HUES48 (cell line): Measurements from ENCODE around the gene POLE3.
A peak's percentile ranks its signal among the peaks of the same experiment; 100 is the strongest.
"Not testable (repeated sequence)": the region's sequence is repeated elsewhere in the genome, so short reads cannot be mapped to it uniquely, and the experiment has no call there.

Source experiments
- H3K27ac ChIP-seq: one replicate; pipeline ENCODE4 v1.7.0; 2013; ENCODE audit warnings: low read depth, low read length, inconsistent platforms
- H3K27me3 ChIP-seq: 2 replicates; pipeline ENCODE4 v1.6.1; 2013; ENCODE audit warnings: mild to moderate bottlenecking, low read length; ENCODE audit not compliant: control insufficient read depth, insufficient read depth
- H3K36me3 ChIP-seq: 2 replicates; pipeline ENCODE4 v1.6.1; 2013; ENCODE audit warnings: low read length; ENCODE audit not compliant: control insufficient read depth, insufficient read depth
- H3K4me1 ChIP-seq: 2 replicates; pipeline ENCODE4 v1.6.1; 2013; ENCODE audit warnings: mild to moderate bottlenecking, low read length; ENCODE audit not compliant: control insufficient read depth, insufficient read depth
- H3K4me3 ChIP-seq: 2 replicates; pipeline ENCODE4 v1.5.1; 2013; ENCODE audit warnings: mild to moderate bottlenecking, low read depth, low read length
- H3K9ac ChIP-seq: 2 replicates; pipeline ENCODE4 v1.6.1; 2013; ENCODE audit warnings: mild to moderate bottlenecking, low read depth, low read length, moderate library complexity
- H3K9me3 ChIP-seq: 2 replicates; pipeline ENCODE4 v1.6.1; 2013; ENCODE audit warnings: low read length; ENCODE audit not compliant: control insufficient read depth, insufficient read depth

The POLE3 gene, protein sequence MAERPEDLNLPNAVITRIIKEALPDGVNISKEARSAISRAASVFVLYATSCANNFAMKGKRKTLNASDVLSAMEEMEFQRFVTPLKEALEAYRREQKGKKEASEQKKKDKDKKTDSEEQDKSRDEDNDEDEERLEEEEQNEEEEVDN

DNA sequence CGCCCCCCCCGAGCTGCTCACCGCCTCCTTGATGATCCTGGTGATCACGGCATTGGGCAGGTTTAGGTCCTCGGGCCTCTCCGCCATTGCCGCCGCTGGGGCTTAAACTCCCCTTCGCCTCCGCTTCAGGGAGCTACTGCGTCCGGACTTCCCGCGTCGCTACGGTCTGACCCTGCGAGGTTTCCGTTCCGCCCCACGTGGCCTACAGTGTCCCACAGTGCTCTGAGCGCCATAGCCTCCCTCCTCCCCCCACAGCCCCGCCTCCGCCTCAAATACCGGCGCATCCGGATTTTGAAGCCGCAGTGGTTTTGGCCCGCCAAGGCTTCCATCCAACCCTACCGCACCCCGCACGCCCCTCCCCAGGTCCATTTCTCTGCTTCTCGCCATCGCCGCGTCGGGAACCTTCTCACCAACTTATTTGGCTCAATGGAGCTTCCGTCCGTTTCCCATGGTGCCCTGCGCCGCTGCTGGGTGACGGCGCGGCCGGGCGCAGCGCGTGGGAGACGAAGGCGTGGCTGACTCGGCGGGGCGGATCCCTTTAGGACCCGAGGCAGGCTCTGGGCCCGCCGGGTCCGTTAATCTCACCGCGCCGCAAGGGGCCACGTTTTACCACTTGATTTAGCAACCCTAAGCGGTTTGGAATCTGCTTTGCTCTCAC, at the start of gene POLE3, which contains the start of gene C9orf43:
TSS of gene POLE3 (minus strand) at position 469 of the 658 bp plus-strand sequence. CDS start at position 87, 382 bp downstream.
TSS of gene C9orf43 (plus strand) at position 541 of the 658 bp plus-strand sequence. CDS start 2,747 bp downstream, outside the sequence.
- peaks cover 20% of the 10 kb centered on the region for H3K36me3 ChIP-seq

DNA sequence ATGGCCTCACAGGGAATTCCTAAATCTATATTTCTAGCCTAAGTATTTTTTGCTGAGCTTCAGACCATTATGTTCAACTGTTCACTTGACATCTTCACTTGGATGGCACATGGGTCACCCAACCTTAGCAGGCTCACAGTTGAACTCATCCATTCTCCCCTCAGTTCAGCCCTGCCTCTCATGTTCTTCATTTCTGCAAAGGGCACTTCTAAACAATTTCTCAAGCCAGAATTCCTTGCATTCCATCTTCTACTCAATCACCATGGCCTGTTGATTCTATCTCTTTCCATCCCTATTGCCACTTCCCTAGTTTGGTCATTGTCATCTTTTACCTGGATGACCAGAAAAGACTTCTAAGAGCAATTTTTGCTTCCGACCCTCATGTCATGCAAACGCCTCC, 45.8 kb upstream of the POLE3 start:
- no peak overlapping the region for H3K4me3 ChIP-seq
- H3K27ac ChIP-seq, result peak overlapping the region; percentile 76
- H3K27me3 ChIP-seq, result no peaks in the 10 kb centered on the region
- peaks cover 19% of the 10 kb centered on the region for H3K4me1 ChIP-seq
- H3K9ac ChIP-seq, result no peak overlapping the region
- no peaks in the 10 kb centered on the region for H3K9me3 ChIP-seq
- no peaks in the 10 kb centered on the region for H3K36me3 ChIP-seq

More for the DNA sequence above, at the start of gene POLE3, which contains the start of gene C9orf43:
- peak within 1 kb of the TSS; percentile 99 for H3K27ac ChIP-seq
- H3K27me3 ChIP-seq, result no peaks in the 10 kb centered on the region
- peak within 1 kb of the TSS; percentile 90 for H3K4me3 ChIP-seq
- H3K9ac ChIP-seq, result peak within 1 kb of the TSS; percentile 94
- H3K4me1 ChIP-seq, result no peaks in the 10 kb centered on the region
- H3K9me3 ChIP-seq, result no peaks in the 10 kb centered on the region

DNA sequence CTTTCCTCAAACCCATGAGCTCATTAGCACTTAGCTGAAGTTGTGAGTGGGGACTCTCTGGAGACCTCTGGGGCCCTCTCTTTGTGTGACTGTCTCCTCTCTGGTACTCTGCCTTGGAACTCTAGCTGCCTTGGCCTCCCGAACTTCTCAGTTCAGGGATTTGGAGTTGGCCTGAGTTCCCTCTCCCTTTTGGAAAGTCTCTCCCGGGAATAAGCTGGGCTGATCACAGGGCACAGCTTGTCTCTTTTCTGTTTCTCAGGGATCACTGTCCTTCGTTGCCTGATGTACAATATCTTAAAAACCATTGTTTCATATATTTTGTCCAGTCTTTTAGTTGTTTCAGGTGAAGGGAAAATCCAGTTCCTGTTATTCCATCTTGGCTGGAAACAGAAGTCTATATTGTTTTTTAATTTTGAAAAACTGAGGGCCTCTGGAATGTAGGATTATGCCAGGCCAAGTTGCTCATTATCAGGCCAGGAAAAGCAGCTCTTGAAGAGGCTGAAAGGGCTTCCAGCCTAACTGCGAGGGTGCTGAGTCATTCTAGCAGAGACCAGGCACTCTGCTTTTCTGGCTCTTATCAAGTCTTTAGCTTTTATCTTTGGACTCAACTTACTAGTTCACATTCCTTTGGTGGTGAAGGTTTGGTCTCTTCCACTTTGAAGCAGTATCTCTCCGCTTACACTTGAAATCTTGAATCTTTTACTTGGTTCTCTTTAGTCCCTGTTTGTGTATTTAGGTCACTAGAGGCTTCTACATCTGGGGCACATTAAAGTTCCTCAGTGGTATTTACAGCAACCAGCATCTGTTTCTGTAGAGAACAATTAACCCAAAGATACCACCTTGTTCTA, 44.7 kb upstream of the POLE3 start:
- no peaks in the 10 kb centered on the region for H3K27me3 ChIP-seq
- H3K4me1 ChIP-seq, result peaks cover 19% of the 10 kb centered on the region
- no peak overlapping the region for H3K4me3 ChIP-seq
- H3K27ac ChIP-seq, result peak overlapping the region; percentile 76
- H3K9me3 ChIP-seq, result no peaks in the 10 kb centered on the region
- no peak overlapping the region for H3K9ac ChIP-seq
- H3K36me3 ChIP-seq, result no peaks in the 10 kb centered on the region

DNA sequence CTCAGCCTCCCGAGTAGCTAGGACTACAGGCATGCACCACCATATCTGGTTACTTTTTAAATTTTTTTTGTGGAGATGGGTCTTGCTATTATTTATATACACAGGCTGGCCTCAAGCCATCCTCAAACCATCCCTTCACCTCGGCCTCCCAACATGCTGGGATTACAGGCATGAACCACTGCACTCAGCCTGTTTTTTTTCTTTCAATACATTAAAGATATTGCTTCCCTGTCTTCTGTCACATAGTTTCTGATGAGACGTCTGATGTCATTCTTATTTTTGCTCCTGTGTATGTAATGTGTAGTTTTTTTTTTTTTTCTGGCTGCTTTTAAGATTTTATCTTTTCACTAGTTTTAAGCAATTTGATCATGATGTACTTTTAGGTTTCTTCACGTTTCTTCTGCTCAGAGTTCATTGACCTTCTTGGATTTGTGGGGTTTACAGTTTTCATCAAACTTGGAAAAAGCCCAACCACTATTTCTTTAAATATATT, 41.7 kb upstream of the POLE3 start:
- Histone ChIP-seq H3K9me3 (no peaks in the 10 kb centered on the region), H3K9ac (no peak overlapping the region), H3K27ac (no peak overlapping the region), H3K36me3 (no peaks in the 10 kb centered on the region), H3K27me3 (no peaks in the 10 kb centered on the region), H3K4me3 (no peak overlapping the region), H3K4me1 (peaks cover 19% of the 10 kb centered on the region)

DNA sequence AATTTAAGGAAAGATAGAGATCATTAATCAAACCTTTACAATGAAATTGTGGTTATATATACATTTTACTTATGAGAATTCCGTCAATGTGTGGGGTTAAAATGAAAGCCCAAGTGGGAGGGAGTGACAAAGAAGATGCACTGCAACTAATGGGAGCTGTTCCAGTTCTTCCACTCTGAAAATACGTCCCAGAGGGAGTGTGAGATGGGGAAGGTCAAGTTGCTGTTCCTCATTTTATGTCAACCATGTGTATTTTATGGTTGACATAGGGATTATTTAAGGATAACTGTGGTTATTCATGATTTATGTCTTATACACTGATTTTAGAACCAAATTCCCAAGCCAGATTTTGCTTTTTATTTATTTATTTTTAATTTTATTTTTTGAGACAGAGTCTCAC, 38.9 kb upstream of the POLE3 start:
- Histone ChIP-seq H3K9me3 (no peaks in the 10 kb centered on the region), H3K4me3 (no peak overlapping the region), H3K9ac (no peak overlapping the region), H3K27me3 (no peaks in the 10 kb centered on the region), H3K4me1 (no peaks in the 10 kb centered on the region), H3K27ac (no peak overlapping the region), H3K36me3 (no peaks in the 10 kb centered on the region)

DNA sequence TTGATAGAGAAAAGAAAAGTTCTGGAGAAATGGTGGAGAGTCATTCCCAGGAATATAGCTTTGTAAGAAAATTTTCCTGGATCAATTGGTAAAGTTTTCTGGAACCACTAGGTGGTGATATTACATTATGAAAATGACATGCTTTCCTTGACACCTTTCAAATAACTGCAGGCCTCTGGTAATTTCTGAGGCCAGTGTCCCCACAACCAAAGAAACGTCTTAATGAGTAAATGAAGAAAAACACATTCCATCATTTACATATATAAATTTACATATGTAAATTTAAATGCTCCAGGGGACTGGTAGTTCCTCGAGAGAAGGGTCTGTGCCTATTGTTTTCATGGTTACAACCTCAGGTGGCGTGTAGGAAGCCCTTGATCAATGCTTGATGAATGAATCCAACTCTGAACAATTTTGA, 35.9 kb upstream of the POLE3 start:
- H3K4me3 ChIP-seq, result no peak overlapping the region

DNA sequence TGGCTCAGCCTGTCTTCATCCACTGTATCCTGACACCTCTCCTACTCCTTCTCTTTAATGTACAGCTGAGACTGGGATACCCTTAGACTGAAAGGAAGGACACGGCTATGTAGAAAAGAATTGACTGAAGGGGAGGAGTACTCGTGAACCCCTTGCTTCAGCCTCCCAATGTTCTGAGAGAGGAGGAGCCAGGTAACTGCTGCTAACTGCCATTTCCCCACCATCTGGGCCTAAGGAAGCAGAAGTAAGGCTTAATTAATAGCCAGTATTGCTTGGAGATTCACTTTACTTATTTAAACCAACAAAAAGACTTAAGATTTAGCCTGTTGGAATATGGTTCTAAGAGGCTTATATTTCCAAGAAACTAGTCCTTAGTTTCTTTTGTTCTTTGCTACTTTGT, 34.3 kb upstream of the POLE3 start:
- Histone ChIP-seq H3K4me1 (no peaks in the 10 kb centered on the region), H3K9me3 (no peaks in the 10 kb centered on the region), H3K27me3 (no peaks in the 10 kb centered on the region), H3K4me3 (no peak overlapping the region), H3K27ac (no peak overlapping the region), H3K36me3 (no peaks in the 10 kb centered on the region), H3K9ac (no peak overlapping the region)

More for the DNA sequence above, 35.9 kb upstream of the POLE3 start:
- Histone ChIP-seq H3K36me3 (no peaks in the 10 kb centered on the region), H3K4me1 (no peaks in the 10 kb centered on the region), H3K9me3 (no peaks in the 10 kb centered on the region), H3K27ac (no peak overlapping the region), H3K27me3 (no peaks in the 10 kb centered on the region), H3K9ac (no peak overlapping the region)

DNA sequence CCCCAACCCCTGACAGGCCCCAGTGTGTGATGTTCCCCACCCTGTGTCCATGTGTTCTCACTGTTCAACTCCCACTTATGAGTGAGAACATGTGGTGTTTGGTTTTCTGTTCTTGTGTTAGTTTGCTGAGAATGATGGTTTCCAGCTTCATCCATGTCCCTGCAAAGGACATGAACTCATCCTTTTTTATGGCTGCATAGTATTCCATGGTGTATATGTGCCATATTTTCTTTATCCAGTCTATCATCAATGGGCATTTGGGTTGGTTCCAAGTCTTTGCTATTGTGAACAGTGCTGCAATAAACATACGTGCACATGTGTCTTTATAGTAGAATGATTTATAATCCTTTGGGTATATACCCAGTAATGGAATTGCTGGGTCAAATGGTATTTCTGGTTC, 27.2 kb upstream of the POLE3 start:
- H3K4me1 ChIP-seq, H3K9ac ChIP-seq, H3K4me3 ChIP-seq, H3K9me3 ChIP-seq, H3K36me3 ChIP-seq, H3K27me3 ChIP-seq, H3K27ac ChIP-seq: not testable (repeated sequence)

DNA sequence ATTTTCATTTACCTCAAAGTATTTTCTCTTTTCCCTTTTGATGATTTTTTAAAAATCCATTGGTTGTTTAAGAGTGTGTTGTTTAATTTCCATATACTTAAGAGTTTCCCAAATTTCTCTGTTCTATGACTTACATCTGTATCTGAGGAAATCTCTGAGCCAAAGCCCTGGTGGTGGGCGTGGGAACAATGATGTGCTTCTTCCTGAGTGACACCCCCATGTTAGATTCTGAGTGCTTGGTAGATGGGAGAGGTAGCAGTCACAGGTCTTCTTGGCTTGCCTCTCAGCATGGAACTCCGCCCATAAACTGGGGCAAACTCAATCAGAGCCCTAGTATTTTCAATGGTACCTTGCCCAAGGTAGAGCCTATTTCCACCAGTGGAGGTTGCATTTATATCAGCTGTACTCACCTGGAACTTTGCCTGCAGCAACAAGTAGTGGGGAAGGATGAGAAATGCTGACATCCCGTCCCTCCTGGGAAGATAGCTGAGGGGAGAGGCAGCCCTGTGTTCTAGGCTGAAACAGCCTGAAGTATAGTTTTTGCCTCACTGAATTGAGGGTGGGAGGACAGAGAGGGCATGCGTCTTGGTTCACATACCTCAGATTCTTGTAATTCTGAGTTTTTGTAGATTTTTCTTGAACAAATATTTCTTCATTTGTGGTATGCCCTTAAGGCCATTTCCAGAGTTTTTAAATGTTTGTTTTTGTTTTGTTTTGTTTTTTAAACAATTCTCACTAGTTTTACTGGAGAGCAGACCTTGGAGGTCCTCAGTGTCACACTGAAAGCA, 26.4 kb upstream of the POLE3 start:
- H3K27ac ChIP-seq, result no peak overlapping the region
- H3K9ac ChIP-seq, result no peak overlapping the region
- H3K36me3 ChIP-seq, result no peaks in the 10 kb centered on the region
- no peaks in the 10 kb centered on the region for H3K4me1 ChIP-seq
- no peaks in the 10 kb centered on the region for H3K9me3 ChIP-seq
- H3K27me3 ChIP-seq, result no peaks in the 10 kb centered on the region
- no peak overlapping the region for H3K4me3 ChIP-seq

DNA sequence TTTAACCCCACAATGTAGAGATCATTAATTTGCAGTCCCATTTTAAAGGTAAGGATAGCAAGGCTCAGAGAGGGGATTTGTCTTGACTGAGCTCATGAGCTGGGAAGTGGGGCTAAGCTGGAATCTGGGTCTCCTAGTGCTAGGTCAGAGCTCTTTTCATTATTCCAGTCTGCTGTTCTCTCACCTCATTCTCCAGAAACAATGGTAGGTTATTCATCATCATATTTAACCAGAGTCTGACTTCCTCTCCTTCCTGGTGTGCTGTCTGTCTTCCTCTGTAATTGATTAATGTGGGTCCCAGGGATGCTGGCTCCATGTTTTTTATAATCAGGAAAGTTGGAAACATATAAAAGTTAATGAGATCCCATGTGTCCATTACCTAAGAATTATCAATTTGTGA, 20.7 kb upstream of the POLE3 start:
- H3K9ac ChIP-seq, result no peak overlapping the region
- no peak overlapping the region for H3K27ac ChIP-seq
- no peaks in the 10 kb centered on the region for H3K4me1 ChIP-seq
- H3K4me3 ChIP-seq, result no peak overlapping the region
- no peaks in the 10 kb centered on the region for H3K9me3 ChIP-seq
- no peaks in the 10 kb centered on the region for H3K27me3 ChIP-seq
- H3K36me3 ChIP-seq, result no peaks in the 10 kb centered on the region
